ENCODE data around the gene PARS2.

- TF ChIP-seq POLR2A (IDR thresholded peaks at IDR 0.05) = no peak
- TF ChIP-seq CTCF (IDR thresholded peaks at IDR 0.05) = no peak
These were observed 16.1 kb downstream of the PARS2 start for GRCh38 chr1:54748094-54748835.
